Endodermal cell (in vitro differentiated cells): ENCODE measurements around the gene ZNF816. TPM values are rescaled to one million over a fixed set of nuclear protein-coding genes. Genes with fewer than 3 reads are reported as not detected.

ENCODE experiments used
- DNase-seq: peaks from one replicate; pipeline ENCODE4 v3.0.0-alpha.2; 2017
- H3K27ac ChIP-seq: 2 replicates; pipeline ENCODE4 v1.5.1; 2013; ENCODE audit warnings: mild to moderate bottlenecking, low read depth, low read length, moderate library complexity
- H3K27me3 ChIP-seq: 2 replicates; pipeline ENCODE4 v1.6.1; 2013; ENCODE audit warnings: mild to moderate bottlenecking, low read length, moderate library complexity; ENCODE audit not compliant: insufficient read depth, control insufficient read depth, poor library complexity, severe bottlenecking
- H3K36me3 ChIP-seq: 2 replicates; pipeline ENCODE4 v1.7.0; 2013; ENCODE audit warnings: mild to moderate bottlenecking, low read length, moderate library complexity; ENCODE audit not compliant: control insufficient read depth, insufficient read depth
- H3K4me1 ChIP-seq: one replicate; pipeline ENCODE4 v1.7.0; 2013; ENCODE audit warnings: low read length; ENCODE audit not compliant: control insufficient read depth, insufficient read depth
- H3K4me3 ChIP-seq: 2 replicates; pipeline ENCODE4 v1.5.1; 2013; ENCODE audit warnings: mild to moderate bottlenecking, low read length, moderate library complexity
- H3K9ac ChIP-seq: 2 replicates; pipeline ENCODE4 v1.6.1; 2013; ENCODE audit warnings: mild to moderate bottlenecking, low read length, moderate library complexity; ENCODE audit not compliant: poor library complexity, severe bottlenecking; ENCODE audit errors: extremely low read depth
- H3K9me3 ChIP-seq: 2 replicates; pipeline ENCODE4 v1.6.1; 2013; ENCODE audit warnings: mild to moderate bottlenecking, low read length, moderate library complexity; ENCODE audit not compliant: control insufficient read depth
- H3K27ac Mint-ChIP-seq: 2 replicates; pipeline ENCODE4 v1.8.0; 2020; ENCODE audit warnings: mixed read lengths
- H3K27me3 Mint-ChIP-seq: 2 replicates; pipeline ENCODE4 v1.8.0; 2021; ENCODE audit warnings: mild to moderate bottlenecking, mixed read lengths; ENCODE audit not compliant: insufficient read depth
- H3K36me3 Mint-ChIP-seq: 2 replicates; pipeline ENCODE4 v1.8.0; 2020; ENCODE audit warnings: low read depth, mixed read lengths
- H3K4me1 Mint-ChIP-seq: 2 replicates; pipeline ENCODE4 v1.8.0; 2020; ENCODE audit warnings: mixed read lengths
- H3K4me3 Mint-ChIP-seq: 2 replicates; pipeline ENCODE4 v1.8.0; 2020; ENCODE audit warnings: mild to moderate bottlenecking, moderate library complexity, mixed read lengths
- H3K9me3 Mint-ChIP-seq: 2 replicates; pipeline ENCODE4 v1.8.0; 2020; ENCODE audit warnings: mild to moderate bottlenecking, mixed read lengths
- CTCF ChIP-seq: fragments of 200-600 bp; sonication (generic); conservative IDR thresholded peaks from 2 replicates; pipeline ENCODE4 v1.5.0; 2021; ENCODE audit warnings: antibody characterized with exemption, mild to moderate bottlenecking
- WGBS, 2 experiments: methylation state at CpG; one replicate each; pipeline versions ENCODE4 v1.1.5 to v1.1.7; 2013; ENCODE audit warnings: missing lambda C conversion rate in 2 of 2, mixed read lengths in 1 of 2; ENCODE audit not compliant: insufficient coverage in 1 of 2, insufficient read length in 1 of 2; 5-methylcytosine and 5-hydroxymethylcytosine counted together
- total RNA-seq, 2 donors: library from RNA; stranded (reverse); fragmentation: NEBNext Ultra II Directional in 1 of 2; extraction: Animal tissue kit (Norgen Biotek cat#: 25700) in 1 of 2; gene quantifications; 2 replicates in 1 of 2; 3 replicates in 1 of 2; pipeline ENCODE4 v1.2.1, GENCODE V29; 2021

Gene ZNF816
- total RNA-seq, 2 donors from 2014 or later, result 20.7 to 24.8 TPM

- WGBS, 2 experiments, result 92% methylated on average over 20 to 25 of the region's 25 CpGs
- Histone ChIP-seq H3K27ac (no peak overlapping the region), H3K4me3 (no peak overlapping the region), H3K9me3 (peaks cover 10% of the 10 kb centered on the region), H3K27me3 (no peaks in the 10 kb centered on the region), H3K36me3 (no peaks in the 10 kb centered on the region), H3K4me1 (no peaks in the 10 kb centered on the region), H3K9ac (no peak overlapping the region)
- peaks cover 32% of the 10 kb centered on the region for H3K4me1 Mint-ChIP-seq
- no peak for TF ChIP-seq CTCF
- no peak for DNase-seq
- H3K27me3 Mint-ChIP-seq, result peaks cover 14% of the 10 kb centered on the region
- no peak overlapping the region for H3K4me3 Mint-ChIP-seq
- H3K36me3 Mint-ChIP-seq, result peaks cover 7% of the 10 kb centered on the region
- no peak overlapping the region for H3K27ac Mint-ChIP-seq
- H3K9me3 Mint-ChIP-seq, result no peaks in the 10 kb centered on the region
Measured at GRCh38 chr19:53008061-53008778, 45.5 kb upstream of the ZNF816 start.

GRCh38 chr19:53007606-53008005, 44.9 kb upstream of the ZNF816 start:
- Mint-ChIP-seq H3K4me3 (no peak overlapping the region), H3K27me3 (peaks cover 14% of the 10 kb centered on the region), H3K4me1 (peaks cover 32% of the 10 kb centered on the region), H3K36me3 (peaks cover 7% of the 10 kb centered on the region), H3K27ac (no peak overlapping the region), H3K9me3 (no peaks in the 10 kb centered on the region)
- H3K4me3 ChIP-seq, result no peak overlapping the region
- no peaks in the 10 kb centered on the region for H3K4me1 ChIP-seq
- H3K27ac ChIP-seq, result no peak overlapping the region
- no peak overlapping the region for H3K9ac ChIP-seq
- no peak for TF ChIP-seq CTCF
- H3K9me3 ChIP-seq, result peaks cover 10% of the 10 kb centered on the region
- no peaks in the 10 kb centered on the region for H3K36me3 ChIP-seq
- no peaks in the 10 kb centered on the region for H3K27me3 ChIP-seq
- DNase-seq, result no peak
- 77 to 78% methylated on average over 5 of the region's 5 CpGs for WGBS, 2 experiments

- 84 to 89% methylated on average over 6 to 7 of the region's 7 CpGs for WGBS, 2 experiments
- TF ChIP-seq CTCF, result no peak
- Histone ChIP-seq H3K27ac (no peak overlapping the region), H3K9ac (no peak overlapping the region), H3K9me3 (peaks cover 10% of the 10 kb centered on the region), H3K4me1 (no peaks in the 10 kb centered on the region), H3K27me3 (no peaks in the 10 kb centered on the region), H3K36me3 (no peaks in the 10 kb centered on the region), H3K4me3 (no peak overlapping the region)
- no peak for DNase-seq
- Mint-ChIP-seq H3K27me3 (peaks cover 14% of the 10 kb centered on the region), H3K27ac (no peak overlapping the region), H3K4me3 (no peak overlapping the region), H3K4me1 (peaks cover 34% of the 10 kb centered on the region), H3K9me3 (no peaks in the 10 kb centered on the region), H3K36me3 (peaks cover 7% of the 10 kb centered on the region)
Measured at GRCh38 chr19:53007200-53007599, 44.5 kb upstream of the ZNF816 start.
